ENCODE results near the gene HOXA6.

GRCh38 chr7:27183682-27184336 is 36.2 kb upstream of the HOXA6 start:
- TF ChIP-seq CTCF (IDR thresholded peaks at IDR 0.05) = no peak
- TF ChIP-seq POLR2A (IDR thresholded peaks at IDR 0.05) = no peak

Data from esophagus squamous epithelium (tissue), 4 donors.